CD8-positive, alpha-beta memory T cell (primary cell): Measurements from ENCODE around the gene CBFA2T3. TPM values are rescaled to one million over a fixed set of nuclear protein-coding genes. Genes with fewer than 3 reads are reported as not detected.
"Not testable (repeated sequence)": the region's sequence is repeated elsewhere in the genome, so short reads cannot be mapped to it uniquely, and the experiment has no call there.

Experiments used
- CTCF ChIA-PET: fragments of 350-600 bp; sonication (Branson Sonifier 250); formaldehyde crosslinking; loops from one replicate; lab custom pipeline; 2021; ENCODE audit warnings: antibody characterized with exemption; lab: Charles Lee
- POLR2A ChIA-PET: fragments of 350-600 bp; sonication (Branson Sonifier 250); formaldehyde crosslinking; loops from one replicate; lab custom pipeline; 2021; ENCODE audit warnings: antibody characterized with exemption; lab: Charles Lee
- DNase-seq, 5 donors: peaks; one replicate each; pipeline versions ENCODE4 v3.0.0 to v3.0.0-alpha.2; 2020 to 2022; ENCODE audit warnings: mixed read lengths in 1 of 5
- H3K27ac ChIP-seq: one replicate; pipeline ENCODE4 v1.7.0; 2013; ENCODE audit warnings: low read depth, mild to moderate bottlenecking, low read length, moderate library complexity
- H3K27me3 ChIP-seq: 2 replicates; pipeline ENCODE4 v1.7.0; 2013; ENCODE audit warnings: low read length, mild to moderate bottlenecking; ENCODE audit not compliant: insufficient read depth, poor library complexity, severe bottlenecking
- H3K36me3 ChIP-seq: 2 replicates; pipeline ENCODE4 v1.7.0; 2013; ENCODE audit warnings: mild to moderate bottlenecking, low read length, moderate library complexity; ENCODE audit not compliant: insufficient read depth
- H3K4me1 ChIP-seq: 2 replicates; pipeline ENCODE4 v1.7.0; 2013; ENCODE audit warnings: mild to moderate bottlenecking, low read length, moderate library complexity; ENCODE audit not compliant: insufficient read depth
- H3K4me3 ChIP-seq: 2 replicates; pipeline ENCODE4 v1.7.0; 2013; ENCODE audit warnings: mild to moderate bottlenecking, low read length
- H3K9me3 ChIP-seq: 2 replicates; pipeline ENCODE4 v1.7.0; 2013; ENCODE audit warnings: mild to moderate bottlenecking, low read length
- H3K27ac Mint-ChIP-seq, 8 donors: one replicate each; pipeline ENCODE4 v1.8.0; 2020 to 2021; ENCODE audit warnings: mixed read lengths in 8 of 8, mild to moderate bottlenecking in 6 of 8, inconsistent platforms in 3 of 8, moderate library complexity in 3 of 8
- H3K27me3 Mint-ChIP-seq, 2 donors: one replicate each; pipeline ENCODE4 v1.8.0; 2020 to 2021; ENCODE audit warnings: mixed read lengths in 2 of 2, mild to moderate bottlenecking in 1 of 2, moderate library complexity in 1 of 2
- H3K36me3 Mint-ChIP-seq, 3 donors: one replicate each; pipeline ENCODE4 v1.8.0; 2020 to 2021; ENCODE audit warnings: mixed read lengths in 3 of 3, inconsistent platforms in 1 of 3, mild to moderate bottlenecking in 1 of 3
- H3K4me1 Mint-ChIP-seq, 3 donors: one replicate each; pipeline ENCODE4 v1.8.0; 2020 to 2021; ENCODE audit warnings: mixed read lengths in 3 of 3, inconsistent platforms in 1 of 3, mild to moderate bottlenecking in 1 of 3
- H3K4me3 Mint-ChIP-seq, 7 donors: one replicate each; pipeline ENCODE4 v1.8.0; 2020 to 2021; ENCODE audit warnings: mixed read lengths in 7 of 7, mild to moderate bottlenecking in 6 of 7, moderate library complexity in 4 of 7, inconsistent platforms in 2 of 7
- H3K9me3 Mint-ChIP-seq, 5 donors: one replicate each; pipeline ENCODE4 v1.8.0; 2020 to 2022; ENCODE audit warnings: mixed read lengths in 5 of 5, mild to moderate bottlenecking in 3 of 5, moderate library complexity in 2 of 5, inconsistent platforms in 1 of 5
- polyA plus RNA-seq: library from polyadenylated mRNA; unstranded; fragments of 300-500 nt; fragmentation: Illumina TruSeq; gene quantifications from one replicate; pipeline ENCODE4 v1.2.3, GENCODE V29; 2021
- total RNA-seq, 2 experiments: library from RNA; stranded (reverse); gene quantifications; one replicate each; pipeline ENCODE4 v1.2.3, GENCODE V29; 2021

Gene CBFA2T3
- total and polyA plus RNA-seq, 3 experiments from 2014 or later: 0.22 TPM; not detected in 2

GRCh38 chr16:89020925-89021595 lies 44.1 kb upstream of the CBFA2T3 start:
- POLR2A ChIA-PET: interaction anchor here (0.7 kb wide), 1 partner anchor 554 kb away, joined by 3 read pairs; no protein-coding TSS in a partner anchor
- H3K4me1 Mint-ChIP-seq: peaks cover 10 to 26% (median 16%) of the 10 kb centered on the region in 3 donors
- peaks cover 0 to 9% (median 0%) of the 10 kb centered on the region in 3 donors for H3K36me3 Mint-ChIP-seq

GRCh38 chr16:89020068-89020924 lies 43.3 kb upstream of the CBFA2T3 start:
- H3K4me3 Mint-ChIP-seq: peak overlapping the region in 1 of 7 donors; percentile 54

More at GRCh38 chr16:89020925-89021595, 44.1 kb upstream of the CBFA2T3 start:
- H3K9me3 ChIP-seq: no peaks in the 10 kb centered on the region
- H3K4me3 ChIP-seq: no peak overlapping the region
- CTCF ChIA-PET: no interaction called here
- Mint-ChIP-seq H3K9me3 (peaks cover 0 to 4% (median 3%) of the 10 kb centered on the region in 5 donors), H3K27me3 (peaks cover 5 to 19% of the 10 kb centered on the region in 2 donors), H3K4me3 (no peak overlapping the region), H3K27ac (no peak overlapping the region)
- H3K27me3 ChIP-seq: no peaks in the 10 kb centered on the region
- H3K36me3 ChIP-seq: no peaks in the 10 kb centered on the region
- no peak overlapping the region for H3K27ac ChIP-seq
- DNase-seq: peak in 1 of 5 donors; percentile 10
- peaks cover 7% of the 10 kb centered on the region for H3K4me1 ChIP-seq

GRCh38 chr16:89019511-89019910 lies 42.5 kb upstream of the CBFA2T3 start:
- ChIA-PET POLR2A (no interaction called here), CTCF (no interaction called here)
- H3K4me1 ChIP-seq: no peaks in the 10 kb centered on the region
- Mint-ChIP-seq H3K4me1 (peaks cover 6 to 13% (median 8%) of the 10 kb centered on the region in 3 donors), H3K27ac (no peak overlapping the region), H3K27me3 (peaks cover 5 to 22% of the 10 kb centered on the region in 2 donors), H3K4me3 (peak overlapping the region in 1 of 7 donors; percentile 76), H3K9me3 (no peaks in the 10 kb centered on the region), H3K36me3 (peaks cover 0 to 8% (median 0%) of the 10 kb centered on the region in 3 donors)
- DNase-seq: peak in 1 of 5 donors; percentile 33
- H3K27ac ChIP-seq: peak overlapping the region; percentile 47
- no peaks in the 10 kb centered on the region for H3K9me3 ChIP-seq
- no peak overlapping the region for H3K4me3 ChIP-seq
- H3K36me3 ChIP-seq: no peaks in the 10 kb centered on the region
- no peaks in the 10 kb centered on the region for H3K27me3 ChIP-seq

More at GRCh38 chr16:89020068-89020924, 43.3 kb upstream of the CBFA2T3 start:
- Mint-ChIP-seq H3K27me3 (peaks cover 5 to 22% of the 10 kb centered on the region in 2 donors), H3K9me3 (peaks cover 0 to 2% (median 0%) of the 10 kb centered on the region in 5 donors), H3K36me3 (peaks cover 0 to 8% (median 0%) of the 10 kb centered on the region in 3 donors), H3K4me1 (peaks cover 6 to 20% (median 11%) of the 10 kb centered on the region in 3 donors), H3K27ac (peak overlapping the region in 3 of 8 donors; percentile 24 to 57 (median 25))
- H3K27ac ChIP-seq: peak overlapping the region; percentile 47
- H3K4me1 ChIP-seq: no peaks in the 10 kb centered on the region
- DNase-seq: peak in 1 of 5 donors; percentile 30
- no peaks in the 10 kb centered on the region for H3K27me3 ChIP-seq
- POLR2A ChIA-PET: no interaction called here
- H3K36me3 ChIP-seq: no peaks in the 10 kb centered on the region
- H3K4me3 ChIP-seq: no peak overlapping the region
- CTCF ChIA-PET: no interaction called here
- H3K9me3 ChIP-seq: no peaks in the 10 kb centered on the region

GRCh38 chr16:89018282-89019158 lies 41.5 kb upstream of the CBFA2T3 start:
- DNase-seq: peak in 1 of 5 donors; percentile 30
- Histone ChIP-seq H3K27ac (no peak overlapping the region), H3K4me3 (no peak overlapping the region), H3K9me3 (no peaks in the 10 kb centered on the region), H3K36me3 (no peaks in the 10 kb centered on the region), H3K27me3 (no peaks in the 10 kb centered on the region), H3K4me1 (no peaks in the 10 kb centered on the region)
- Mint-ChIP-seq H3K27ac (no peak overlapping the region), H3K36me3 (peaks cover 0 to 8% (median 0%) of the 10 kb centered on the region in 3 donors), H3K4me1 (peaks cover 6 to 13% (median 8%) of the 10 kb centered on the region in 3 donors), H3K27me3 (peaks cover 8 to 27% of the 10 kb centered on the region in 2 donors), H3K4me3 (no peak overlapping the region), H3K9me3 (no peaks in the 10 kb centered on the region)
- ChIA-PET CTCF (no interaction called here), POLR2A (interaction anchor here (0.7 kb wide), 1 partner anchor 61 kb away, joined by 3 read pairs; no protein-coding TSS in a partner anchor)

GRCh38 chr16:89017543-89018281 lies 40.7 kb upstream of the CBFA2T3 start:
- ChIA-PET CTCF (no interaction called here), POLR2A (no interaction called here)
- Histone ChIP-seq H3K27me3 (no peaks in the 10 kb centered on the region), H3K36me3 (no peaks in the 10 kb centered on the region), H3K27ac (no peak overlapping the region), H3K9me3 (no peaks in the 10 kb centered on the region), H3K4me3 (no peak overlapping the region), H3K4me1 (no peaks in the 10 kb centered on the region)
- Mint-ChIP-seq H3K9me3 (no peaks in the 10 kb centered on the region), H3K36me3 (peaks cover 0 to 4% (median 0%) of the 10 kb centered on the region in 3 donors), H3K27me3 (peaks cover 12 to 30% of the 10 kb centered on the region in 2 donors), H3K4me1 (peaks cover 5 to 7% (median 6%) of the 10 kb centered on the region in 3 donors), H3K27ac (no peak overlapping the region), H3K4me3 (no peak overlapping the region)
- peak in 1 of 5 donors; percentile 33 for DNase-seq

GRCh38 chr16:89016561-89016960 lies 39.6 kb upstream of the CBFA2T3 start:
- H3K9me3 ChIP-seq, H3K27ac ChIP-seq, H3K27me3 ChIP-seq, H3K27ac Mint-ChIP-seq, CTCF ChIA-PET, H3K4me1 ChIP-seq, H3K4me3 ChIP-seq, H3K9me3 Mint-ChIP-seq, H3K4me3 Mint-ChIP-seq, H3K4me1 Mint-ChIP-seq, H3K36me3 Mint-ChIP-seq, POLR2A ChIA-PET, H3K36me3 ChIP-seq: not testable (repeated sequence)
- H3K27me3 Mint-ChIP-seq: peaks cover 14 to 32% of the 10 kb centered on the region in 2 donors
- DNase-seq: peak in 1 of 5 donors; percentile 20

- Mint-ChIP-seq H3K9me3 (no peaks in the 10 kb centered on the region), H3K36me3 (peaks cover 0 to 4% (median 0%) of the 10 kb centered on the region in 3 donors), H3K4me3 (no peak overlapping the region), H3K4me1 (peaks cover 4 to 6% (median 5%) of the 10 kb centered on the region in 3 donors), H3K27ac (no peak overlapping the region), H3K27me3 (peaks cover 16 to 32% of the 10 kb centered on the region in 2 donors)
- H3K9me3 ChIP-seq: no peaks in the 10 kb centered on the region
- no peak overlapping the region for H3K27ac ChIP-seq
- no peaks in the 10 kb centered on the region for H3K27me3 ChIP-seq
- DNase-seq: peak in 1 of 5 donors; percentile 32
- ChIA-PET POLR2A (no interaction called here), CTCF (no interaction called here)
- H3K4me3 ChIP-seq: no peak overlapping the region
- H3K4me1 ChIP-seq: no peaks in the 10 kb centered on the region
- H3K36me3 ChIP-seq: no peaks in the 10 kb centered on the region
These were observed 38.4 kb upstream of the CBFA2T3 start for GRCh38 chr16:89015271-89015859.
